A549 (cell line): ENCODE measurements around the gene LIN28A.

Experiments used
- CTCF ChIP-seq: fragments of >200 bp; sonication (Bioruptor Twin); formaldehyde crosslinking; IDR thresholded peaks from 3 replicates; pipeline ENCODE4 v1.5.1; 2016
- JUN ChIP-seq, 2 experiments: fragments of >200 bp; sonication (Bioruptor Twin); formaldehyde crosslinking; IDR thresholded peaks; 2 replicates in 1 of 2; 3 replicates in 1 of 2; pipeline ENCODE4 v1.6.1; 2016 to 2017
- POLR2A ChIP-seq: IDR thresholded peaks from 2 replicates; pipeline ENCODE4 v1.6.1; 2012; ENCODE audit warnings: mild to moderate bottlenecking, low read length
- RAD21 ChIP-seq, 2 experiments: fragments of >200 bp in 1 of 2; sonication (Bioruptor Twin) in 1 of 2; formaldehyde crosslinking in 1 of 2; IDR thresholded peaks in 1 of 2; conservative IDR thresholded peaks in 1 of 2; 2 replicates in 1 of 2; 3 replicates in 1 of 2; pipeline ENCODE4 v1.6.1; 2012 to 2018; ENCODE audit warnings: inconsistent platforms in 1 of 2

- TF ChIP-seq POLR2A: no peak
- TF ChIP-seq RAD21 (conservative IDR thresholded peaks at IDR 0.05 in 1 of 2, IDR thresholded peaks at IDR 0.05 in 1 of 2): no peak
- no peak for TF ChIP-seq CTCF
- no peak for TF ChIP-seq JUN (IDR thresholded peaks at IDR 0.05)
Observed at GRCh38 chr1:26434161-26434752, 23.6 kb downstream of the LIN28A start.
